ENCODE measurements around the gene NELFE. TPM values are rescaled to one million over a fixed set of nuclear protein-coding genes. Genes with fewer than 3 reads are reported as not detected.

NELFE gene
- total RNA-seq, 1 experiment from 2014 or later = 91.4 TPM

- peaks cover 7% of the 10 kb centered on the region for H3K79me2 ChIP-seq (ENCODE audit: insufficient read depth, low read length)
- peaks cover 10% of the 10 kb centered on the region for H3K23me2 ChIP-seq (ENCODE audit: insufficient read length, low read depth, low read length, poor library complexity, severe bottlenecking)
- no peak overlapping the region for H4K91ac ChIP-seq (ENCODE audit: insufficient read length, low read depth, low read length)
- H3K4me1 ChIP-seq (ENCODE audit: insufficient read depth, low read length) = peaks cover 3% of the 10 kb centered on the region; the same call in 1 of the 2 replicates
- H2BK5ac ChIP-seq (ENCODE audit: insufficient read length, low read length) = no peak overlapping the region
- peaks cover 28 to 79% (median 71%) of the 10 kb centered on the region in 3 experiments for H3K36me3 Mint-ChIP-seq (ENCODE audit: insufficient read depth in 1 of 3, low read depth in 3 of 3)
- no peak overlapping the region for H3K14ac ChIP-seq (ENCODE audit: insufficient read depth, low read length)
- H3K23ac ChIP-seq (ENCODE audit: insufficient read length, low read depth, low read length) = no peak overlapping the region
- no peak overlapping the region for H3K27ac ChIP-seq (ENCODE audit: insufficient read length, low read depth, low read length)
- H3K18ac ChIP-seq (ENCODE audit: insufficient read length, low read depth, low read length) = no peak overlapping the region
- H3K9me3 ChIP-seq (ENCODE audit: control insufficient read depth, low read depth, low read length) = no peaks in the 10 kb centered on the region
- H2AFZ ChIP-seq (ENCODE audit: low read length) = no peak overlapping the region
- H3K27me3 ChIP-seq (ENCODE audit: insufficient read depth, low read length) = no peaks in the 10 kb centered on the region
- no peak overlapping the region for H2BK15ac ChIP-seq (ENCODE audit: low read depth, low read length)
- H3K27ac Mint-ChIP-seq = peak overlapping the region in 1 of 3 experiments; percentile 49; a peak in 2 of 7 replicates
- peaks cover 18% of the 10 kb centered on the region in 2 experiments for H3K4me1 Mint-ChIP-seq
- no peak overlapping the region for H4K8ac ChIP-seq (replicated peaks; ENCODE audit: insufficient read length, low read depth, low read length)
- no peak overlapping the region for H3K9ac ChIP-seq (ENCODE audit: extremely low read depth, insufficient read length, low read length)
- no CpG with 5 or more reads among the region's 12 CpGs for WGBS (ENCODE audit: extremely low coverage, insufficient read length, low lambda C conversion rate)
- H4K5ac ChIP-seq (ENCODE audit: insufficient read length, low read depth, low read length) = no peak overlapping the region
- H3K79me1 ChIP-seq (ENCODE audit: insufficient read depth, low read depth, low read length, poor library complexity, severe bottlenecking) = peaks cover 3% of the 10 kb centered on the region
- no peaks in the 10 kb centered on the region; the same call in 1 of the 2 replicates for H3K27me3 Mint-ChIP-seq (ENCODE audit: low read depth)
- H3K4ac ChIP-seq (ENCODE audit: low read depth, low read length) = no peak overlapping the region
- H3K4me2 ChIP-seq (ENCODE audit: insufficient read depth, insufficient read length, low read length) = no peak overlapping the region
- H2AK5ac ChIP-seq (ENCODE audit: insufficient read length, low read length) = no peak overlapping the region
- H2BK12ac ChIP-seq (ENCODE audit: insufficient read length, low read depth, low read length) = no peak overlapping the region
- no peak overlapping the region for H2BK120ac ChIP-seq (ENCODE audit: low read depth, low read length, poor library complexity, severe bottlenecking)
- H3K4me3 Mint-ChIP-seq = no peak overlapping the region; a peak in 1 of 5 replicates
- no peak for DNase-seq
- H3K9me3 Mint-ChIP-seq = no peaks in the 10 kb centered on the region; a peak in 1 of 5 replicates
- H2BK20ac ChIP-seq (ENCODE audit: low read depth, low read length, poor library complexity, severe bottlenecking) = no peak overlapping the region
- no peak for TF ChIP-seq CTCF (conservative IDR thresholded peaks at IDR 0.05)
- H3K56ac ChIP-seq (ENCODE audit: insufficient read length, low read depth, low read length) = no peak overlapping the region
- H4K20me1 ChIP-seq (ENCODE audit: control insufficient read depth, insufficient read depth, insufficient read length) = no peaks in the 10 kb centered on the region
- no peak overlapping the region for H3T11ph ChIP-seq (ENCODE audit: low read length)
Measured at GRCh38 chr6:31961616-31962015, 2.8 kb upstream of the NELFE start.

Data from H9 (cell line).